ENCODE results near the gene ZRANB3. TPM values are rescaled to one million over a fixed set of nuclear protein-coding genes. Genes with fewer than 3 reads are reported as not detected.
"Not testable (repeated sequence)": the region's sequence is repeated elsewhere in the genome, so short reads cannot be mapped to it uniquely, and the experiment has no call there.

The ZRANB3 gene
- total RNA-seq, 1 donor from 2014 or later: 3.7 TPM

GRCh38 chr2:135456431-135456830 lies 74.6 kb downstream of the ZRANB3 start:
- ATAC-seq (no peak), DNase-seq (no peak)
- peaks cover 25% of the 10 kb centered on the region for H3K9me3 ChIP-seq
- no peak overlapping the region for H3K4me3 ChIP-seq
- H3K4me1 ChIP-seq: no peaks in the 10 kb centered on the region
- H3K27me3 ChIP-seq (ENCODE audit: low read depth): no peaks in the 10 kb centered on the region
- intact Hi-C loops (cut with DNase I): no loop called here
- H3K27ac ChIP-seq: no peak overlapping the region
- TF ChIP-seq CTCF (IDR thresholded peaks at IDR 0.05): no peak
- no peaks in the 10 kb centered on the region for H3K36me3 ChIP-seq

- DNase-seq: no peak
- Histone ChIP-seq H3K27me3 (ENCODE audit: low read depth) (no peaks in the 10 kb centered on the region), H3K9me3 (peaks cover 25% of the 10 kb centered on the region), H3K4me1 (no peaks in the 10 kb centered on the region), H3K36me3 (no peaks in the 10 kb centered on the region), H3K27ac (no peak overlapping the region), H3K4me3 (no peak overlapping the region)
- no peak for ATAC-seq
- TF ChIP-seq CTCF (IDR thresholded peaks at IDR 0.05): no peak
- intact Hi-C loops (cut with DNase I): no loop called here
These were observed 76.4 kb downstream of the ZRANB3 start for GRCh38 chr2:135454608-135455007.

- H3K36me3 ChIP-seq; ATAC-seq; H3K4me1 ChIP-seq; DNase-seq; H3K27ac ChIP-seq; intact Hi-C loops (cut with DNase I); H3K27me3 ChIP-seq (ENCODE audit: low read depth); H3K4me3 ChIP-seq: not testable (repeated sequence)
- H3K9me3 ChIP-seq: peaks cover 25% of the 10 kb centered on the region
These were observed 78.0 kb downstream of the ZRANB3 start for GRCh38 chr2:135453027-135453426.

- no peak for DNase-seq
- intact Hi-C loops (cut with DNase I): no loop called here
- Histone ChIP-seq H3K9me3 (peaks cover 25% of the 10 kb centered on the region), H3K27ac (no peak overlapping the region), H3K4me3 (no peak overlapping the region), H3K36me3 (no peaks in the 10 kb centered on the region), H3K27me3 (ENCODE audit: low read depth) (no peaks in the 10 kb centered on the region), H3K4me1 (no peaks in the 10 kb centered on the region)
- no peak for TF ChIP-seq CTCF (IDR thresholded peaks at IDR 0.05)
- no peak for ATAC-seq
These were observed 79.1 kb downstream of the ZRANB3 start for GRCh38 chr2:135451966-135452365.

- H3K4me3 ChIP-seq; H3K27me3 ChIP-seq (ENCODE audit: low read depth); H3K9me3 ChIP-seq; intact Hi-C loops (cut with DNase I); ATAC-seq; H3K4me1 ChIP-seq; DNase-seq; H3K36me3 ChIP-seq; H3K27ac ChIP-seq: not testable (repeated sequence)
These were observed 88.0 kb downstream of the ZRANB3 start for GRCh38 chr2:135443013-135443412.

GRCh38 chr2:135435155-135435554 lies 95.9 kb downstream of the ZRANB3 start:
- ATAC-seq; H3K9me3 ChIP-seq; intact Hi-C loops (cut with DNase I); H3K4me3 ChIP-seq; DNase-seq; H3K27me3 ChIP-seq (ENCODE audit: low read depth); H3K4me1 ChIP-seq; H3K36me3 ChIP-seq; H3K27ac ChIP-seq: not testable (repeated sequence)

GRCh38 chr2:135424849-135425248 lies 106.2 kb downstream of the ZRANB3 start:
- ATAC-seq: no peak
- Histone ChIP-seq H3K27me3 (ENCODE audit: low read depth) (no peaks in the 10 kb centered on the region), H3K27ac (no peak overlapping the region), H3K9me3 (peaks cover 12% of the 10 kb centered on the region), H3K36me3 (no peaks in the 10 kb centered on the region), H3K4me1 (no peaks in the 10 kb centered on the region), H3K4me3 (no peak overlapping the region)
- no peak for DNase-seq
- intact Hi-C loops (cut with DNase I): no loop called here
- TF ChIP-seq CTCF (IDR thresholded peaks at IDR 0.05): no peak
